Ectodermal cell (in vitro differentiated cells): Measurements from ENCODE around the gene OTOP2. TPM values are rescaled to one million over a fixed set of nuclear protein-coding genes. Genes with fewer than 3 reads are reported as not detected.

Experiments
- H3K27ac ChIP-seq: 2 replicates; pipeline ENCODE4 v1.7.0; 2013; ENCODE audit warnings: mild to moderate bottlenecking, low read depth, low read length; ENCODE audit not compliant: insufficient read depth, poor library complexity, severe bottlenecking
- H3K27me3 ChIP-seq: 2 replicates; pipeline ENCODE4 v1.7.0; 2013; ENCODE audit warnings: mild to moderate bottlenecking, low read length; ENCODE audit not compliant: insufficient read depth, control insufficient read depth, poor library complexity, severe bottlenecking
- H3K36me3 ChIP-seq: one replicate; pipeline ENCODE4 v1.7.0; 2013; ENCODE audit warnings: low read length; ENCODE audit not compliant: control insufficient read depth, insufficient read depth
- H3K4me1 ChIP-seq: one replicate; pipeline ENCODE4 v1.7.0; 2013; ENCODE audit warnings: low read length; ENCODE audit not compliant: control insufficient read depth, insufficient read depth
- H3K4me3 ChIP-seq: 2 replicates; pipeline ENCODE4 v1.7.0; 2013; ENCODE audit warnings: low read depth, low read length, control low read depth; ENCODE audit not compliant: insufficient read depth
- H3K9me3 ChIP-seq: 2 replicates; pipeline ENCODE4 v1.7.0; 2013; ENCODE audit warnings: mild to moderate bottlenecking, low read length, moderate library complexity; ENCODE audit not compliant: control insufficient read depth
- WGBS, 2 experiments: methylation state at CpG; one replicate each; pipeline ENCODE4 v1.1.7; 2013; ENCODE audit warnings: missing lambda C conversion rate in 2 of 2; 5-methylcytosine and 5-hydroxymethylcytosine counted together
- polyA plus RNA-seq, 4 experiments: library from polyadenylated mRNA; stranded (reverse); fragments of 50-300 nt; gene quantifications; one replicate each; pipeline ENCODE4 v1.2.3, GENCODE V29; 2013

Gene OTOP2
- not detected for polyA plus RNA-seq (2013, experiment 1 of 4)
- polyA plus RNA-seq (2013, experiment 2 of 4): not detected
- polyA plus RNA-seq (2013, experiment 3 of 4): not detected
- not detected for polyA plus RNA-seq (2013, experiment 4 of 4)

- H3K36me3 ChIP-seq: no peaks in the 10 kb centered on the region
- H3K4me1 ChIP-seq: peaks cover 9% of the 10 kb centered on the region
- no peaks in the 10 kb centered on the region for H3K9me3 ChIP-seq
- H3K27me3 ChIP-seq: peaks cover 74% of the 10 kb centered on the region
- H3K27ac ChIP-seq: no peak within 1 kb of the TSS
- WGBS, 2 experiments: 9 to 10% methylated on average over 54 of the region's 54 CpGs
- H3K4me3 ChIP-seq: peak within 1 kb of the TSS; percentile 16
Observed at GRCh38 chr17:74924250-74924948, at the start of gene OTOP2. OTOP2 (plus strand) TSS chr17:74924273; CDS start chr17:74924633, 360 bp downstream.

GRCh38 chr17:74874615-74875037 lies 49.4 kb upstream of the OTOP2 start:
- H3K9me3 ChIP-seq: no peaks in the 10 kb centered on the region
- no peak overlapping the region for H3K27ac ChIP-seq
- WGBS, 2 experiments: 89 to 93% methylated on average over 4 to 5 of the region's 5 CpGs
- H3K27me3 ChIP-seq: peaks cover 6% of the 10 kb centered on the region
- no peak overlapping the region for H3K4me3 ChIP-seq
- H3K4me1 ChIP-seq: peaks cover 6% of the 10 kb centered on the region
- no peaks in the 10 kb centered on the region for H3K36me3 ChIP-seq

GRCh38 chr17:74875155-74875976 lies 48.7 kb upstream of the OTOP2 start:
- 85 to 94% methylated on average over 5 of the region's 5 CpGs for WGBS, 2 experiments
- H3K4me1 ChIP-seq: peaks cover 6% of the 10 kb centered on the region
- no peaks in the 10 kb centered on the region for H3K36me3 ChIP-seq
- H3K4me3 ChIP-seq: no peak overlapping the region
- no peak overlapping the region for H3K27ac ChIP-seq
- no peaks in the 10 kb centered on the region for H3K9me3 ChIP-seq
- H3K27me3 ChIP-seq: peaks cover 6% of the 10 kb centered on the region

GRCh38 chr17:74875977-74876593 lies 48.0 kb upstream of the OTOP2 start:
- 74 to 77% methylated on average over 6 of the region's 6 CpGs for WGBS, 2 experiments

GRCh38 chr17:74877592-74878548 lies 46.2 kb upstream of the OTOP2 start:
- no peaks in the 10 kb centered on the region for H3K27me3 ChIP-seq
- H3K4me3 ChIP-seq: no peak overlapping the region
- 83 to 88% methylated on average over 19 of the region's 19 CpGs for WGBS, 2 experiments
- H3K36me3 ChIP-seq: no peaks in the 10 kb centered on the region
- no peak overlapping the region for H3K27ac ChIP-seq
- no peaks in the 10 kb centered on the region for H3K9me3 ChIP-seq
- no peaks in the 10 kb centered on the region for H3K4me1 ChIP-seq

More at GRCh38 chr17:74875977-74876593, 48.0 kb upstream of the OTOP2 start:
- Histone ChIP-seq H3K36me3 (no peaks in the 10 kb centered on the region), H3K27me3 (peaks cover 6% of the 10 kb centered on the region), H3K4me3 (no peak overlapping the region), H3K4me1 (peaks cover 6% of the 10 kb centered on the region), H3K27ac (no peak overlapping the region), H3K9me3 (no peaks in the 10 kb centered on the region)

GRCh38 chr17:74878658-74879057 lies 45.4 kb upstream of the OTOP2 start:
- WGBS, 2 experiments: 78 to 84% methylated on average over 2 of the region's 2 CpGs
- no peak overlapping the region for H3K27ac ChIP-seq
- no peaks in the 10 kb centered on the region for H3K4me1 ChIP-seq
- H3K27me3 ChIP-seq: no peaks in the 10 kb centered on the region
- no peaks in the 10 kb centered on the region for H3K9me3 ChIP-seq
- H3K4me3 ChIP-seq: no peak overlapping the region
- no peaks in the 10 kb centered on the region for H3K36me3 ChIP-seq

GRCh38 chr17:74879308-74879707 lies 44.8 kb upstream of the OTOP2 start:
- Histone ChIP-seq H3K4me3 (no peak overlapping the region), H3K4me1 (no peaks in the 10 kb centered on the region), H3K27me3 (no peaks in the 10 kb centered on the region), H3K27ac (no peak overlapping the region), H3K9me3 (no peaks in the 10 kb centered on the region), H3K36me3 (no peaks in the 10 kb centered on the region)
- WGBS, 2 experiments: 93 to 94% methylated on average over 16 of the region's 16 CpGs

GRCh38 chr17:74881073-74881472 lies 43.0 kb upstream of the OTOP2 start:
- H3K9me3 ChIP-seq: no peaks in the 10 kb centered on the region
- no peak overlapping the region for H3K27ac ChIP-seq
- WGBS, 2 experiments: 60 to 71% methylated on average over 11 of the region's 11 CpGs
- H3K4me1 ChIP-seq: no peaks in the 10 kb centered on the region
- H3K27me3 ChIP-seq: no peaks in the 10 kb centered on the region
- no peaks in the 10 kb centered on the region for H3K36me3 ChIP-seq
- no peak overlapping the region for H3K4me3 ChIP-seq

- H3K4me1 ChIP-seq: no peaks in the 10 kb centered on the region
- H3K27ac ChIP-seq: no peak overlapping the region
- no peak overlapping the region for H3K4me3 ChIP-seq
- no peaks in the 10 kb centered on the region for H3K9me3 ChIP-seq
- no peaks in the 10 kb centered on the region for H3K36me3 ChIP-seq
- H3K27me3 ChIP-seq: no peaks in the 10 kb centered on the region
- WGBS, 2 experiments: 81 to 82% methylated on average over 20 of the region's 20 CpGs
Observed at GRCh38 chr17:74882517-74883240, 41.4 kb upstream of the OTOP2 start.
